CD4-positive, alpha-beta T cell (primary cell): ENCODE measurements around the gene TAOK3. TPM values are rescaled to one million over a fixed set of nuclear protein-coding genes. Genes with fewer than 3 reads are reported as not detected.

ENCODE experiments used
- ATAC-seq: fragments of 200-7000 bp; cut with Tn5 transposase; one replicate; pipeline ENCODE4 v1.10.0; 2022; ENCODE audit warnings: mild to moderate bottlenecking; ENCODE audit not compliant: poor library complexity
- CTCF ChIA-PET: fragments of 350-600 bp; sonication (Branson Sonifier 250); formaldehyde crosslinking; loops from one replicate; lab custom pipeline; 2021; ENCODE audit warnings: antibody characterized with exemption, inconsistent platforms; lab: Charles Lee
- POLR2A ChIA-PET: fragments of 350-600 bp; sonication (Branson Sonifier 250); formaldehyde crosslinking; loops from one replicate; lab custom pipeline; 2021; ENCODE audit warnings: antibody characterized with exemption, inconsistent platforms; lab: Charles Lee
- DNase-seq, 14 experiments: peaks; one replicate each; pipeline ENCODE4 v3.0.0-alpha.2; 2013 to 2020; ENCODE audit warnings: mixed read lengths in 2 of 14
- H3K27ac ChIP-seq, 2 donors: one replicate each; pipeline versions ENCODE4 v1.5.1 to v1.7.0; 2013; ENCODE audit warnings: low read length in 2 of 2, low read depth in 1 of 2, mild to moderate bottlenecking in 1 of 2
- H3K27me3 ChIP-seq, 2 experiments: 1 replicate in 1 of 2; 2 replicates in 1 of 2; pipeline versions ENCODE4 v1.6.1 to v1.7.0; 2013; ENCODE audit warnings: low read length in 2 of 2, control low read depth in 1 of 2, mild to moderate bottlenecking in 1 of 2, moderate library complexity in 1 of 2; ENCODE audit not compliant: insufficient read depth in 2 of 2, control insufficient read depth in 1 of 2
- H3K36me3 ChIP-seq: one replicate; pipeline ENCODE4 v1.6.1; 2013; ENCODE audit warnings: low read length, control low read depth; ENCODE audit not compliant: insufficient read depth
- H3K4me1 ChIP-seq: one replicate; pipeline ENCODE4 v1.6.1; 2013; ENCODE audit warnings: low read length, control low read depth; ENCODE audit not compliant: insufficient read depth
- H3K4me3 ChIP-seq: one replicate; pipeline ENCODE4 v1.5.1; 2013; ENCODE audit warnings: mild to moderate bottlenecking, low read length, moderate library complexity
- H3K9me3 ChIP-seq, 2 experiments: 1 replicate in 1 of 2; 2 replicates in 1 of 2; pipeline versions ENCODE4 v1.6.1 to v1.7.0; 2013; ENCODE audit warnings: low read length in 2 of 2, mild to moderate bottlenecking in 2 of 2, control low read depth in 1 of 2, moderate library complexity in 1 of 2; ENCODE audit not compliant: control insufficient read depth in 1 of 2, insufficient read depth in 1 of 2
- H3K27ac Mint-ChIP-seq: one replicate; pipeline ENCODE4 v1.8.0; 2020; ENCODE audit warnings: mixed read lengths
- H3K27me3 Mint-ChIP-seq: one replicate; pipeline ENCODE4 v1.8.0; 2021; ENCODE audit warnings: mixed read lengths
- H3K36me3 Mint-ChIP-seq: one replicate; pipeline ENCODE4 v1.8.0; 2021; ENCODE audit warnings: low read depth, mixed read lengths
- H3K4me1 Mint-ChIP-seq: one replicate; pipeline ENCODE4 v1.8.0; 2021; ENCODE audit warnings: low read depth, mixed read lengths
- H3K4me3 Mint-ChIP-seq: one replicate; pipeline ENCODE4 v1.8.0; 2020; ENCODE audit warnings: mild to moderate bottlenecking, mixed read lengths
- H3K9me3 Mint-ChIP-seq: one replicate; pipeline ENCODE4 v1.8.0; 2020; ENCODE audit warnings: mixed read lengths
- intact Hi-C, 2 experiments: fragments of 100-400 bp; cut with DNase I in 1 of 2; cut with micrococcal nuclease in 1 of 2; formaldehyde crosslinking; loops; one replicate each; pipeline versions ENCODE4 v1.15.1 to v1.9.0; 2023 to 2025; cut with DNase I, micrococcal nuclease
- total RNA-seq, 174 experiments: library from RNA in 2 of 174; stranded (reverse) in 2 of 174; gene quantifications; one replicate each; pipeline ENCODE4 v1.2.3 and lab custom pipeline; 2021 to 2026
- TF ChIP-seq, protein P1 (sequence below): fragments of 200-600 bp; IDR thresholded peaks from one replicate; pipeline ENCODE4 v1.8.0; 2022; ENCODE audit warnings: antibody characterized with exemption, mild to moderate bottlenecking

Gene TAOK3
- total RNA-seq, 2 experiments from 2014 or later = 53.5 to 56.6 TPM

DNA sequence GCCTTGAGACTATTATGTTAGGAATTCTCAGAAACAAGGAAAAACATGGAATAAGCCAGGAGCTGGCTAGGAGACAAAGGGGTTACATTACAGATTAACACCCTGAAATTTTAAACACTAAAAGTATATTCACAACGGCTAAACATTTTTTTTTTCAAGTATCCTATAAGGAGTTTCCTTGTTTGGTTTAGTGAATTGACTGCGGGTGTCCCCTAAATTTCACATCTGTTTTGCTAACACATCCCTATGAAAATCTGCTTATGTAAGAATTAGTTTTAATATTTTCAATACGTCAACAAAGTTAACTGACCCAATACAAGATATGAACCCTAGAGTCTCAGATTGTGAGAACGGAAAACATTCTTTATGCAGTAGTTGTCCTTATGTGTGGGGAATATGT is 19.0 kb downstream of the TAOK3 start:
- no peak for DNase-seq

DNA sequence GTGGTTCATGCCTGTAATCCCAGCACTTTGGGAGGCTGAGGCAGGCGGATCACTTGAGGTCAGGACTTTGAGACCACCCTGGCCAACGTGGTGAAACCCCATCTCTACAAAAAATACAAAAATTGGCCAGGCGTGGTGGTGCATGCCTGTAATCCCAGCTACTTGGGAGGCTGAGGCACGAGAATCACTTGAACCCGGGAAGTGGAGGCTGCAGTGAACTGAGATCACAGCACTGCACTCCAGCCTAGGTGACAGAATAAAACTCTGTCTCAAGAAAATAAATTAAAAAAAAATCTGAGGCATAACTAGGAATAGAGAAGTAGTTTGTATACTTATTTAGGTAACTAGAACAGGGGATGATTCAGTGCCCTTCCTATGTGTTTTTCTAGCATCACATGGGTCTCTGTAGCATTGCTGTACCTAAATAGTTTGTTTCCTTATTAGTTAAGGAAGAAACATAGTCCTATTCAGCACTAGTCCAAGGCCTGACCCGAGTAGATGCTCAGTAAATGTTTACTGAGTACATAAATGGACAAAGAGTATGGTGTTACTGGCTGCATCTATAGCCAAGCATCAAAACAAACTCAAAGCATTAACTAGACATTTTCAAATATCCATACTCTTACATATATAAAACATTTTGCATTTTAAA is 21.7 kb downstream of the TAOK3 start:
- H3K4me3 ChIP-seq = no peak overlapping the region
- ChIA-PET POLR2A (no interaction called here), CTCF (interaction anchor here (1.5 kb wide), 1 partner anchor 25 kb away, joined by 4 read pairs; the partner anchor contains the start of gene SUDS3)
- Mint-ChIP-seq H3K4me3 (no peak overlapping the region), H3K27ac (no peak overlapping the region), H3K27me3 (no peaks in the 10 kb centered on the region), H3K4me1 (peaks cover 61% of the 10 kb centered on the region), H3K36me3 (peaks cover 28% of the 10 kb centered on the region), H3K9me3 (peaks cover 2% of the 10 kb centered on the region)
- no peak overlapping the region for H3K27ac ChIP-seq
- DNase-seq (no peak), ATAC-seq (no peak)
- H3K36me3 ChIP-seq = peaks cover 8% of the 10 kb centered on the region
- intact Hi-C loops = no loop called here
- no peaks in the 10 kb centered on the region for H3K27me3 ChIP-seq
- H3K9me3 ChIP-seq = no peaks in the 10 kb centered on the region
- TF ChIP-seq, protein P1, sequence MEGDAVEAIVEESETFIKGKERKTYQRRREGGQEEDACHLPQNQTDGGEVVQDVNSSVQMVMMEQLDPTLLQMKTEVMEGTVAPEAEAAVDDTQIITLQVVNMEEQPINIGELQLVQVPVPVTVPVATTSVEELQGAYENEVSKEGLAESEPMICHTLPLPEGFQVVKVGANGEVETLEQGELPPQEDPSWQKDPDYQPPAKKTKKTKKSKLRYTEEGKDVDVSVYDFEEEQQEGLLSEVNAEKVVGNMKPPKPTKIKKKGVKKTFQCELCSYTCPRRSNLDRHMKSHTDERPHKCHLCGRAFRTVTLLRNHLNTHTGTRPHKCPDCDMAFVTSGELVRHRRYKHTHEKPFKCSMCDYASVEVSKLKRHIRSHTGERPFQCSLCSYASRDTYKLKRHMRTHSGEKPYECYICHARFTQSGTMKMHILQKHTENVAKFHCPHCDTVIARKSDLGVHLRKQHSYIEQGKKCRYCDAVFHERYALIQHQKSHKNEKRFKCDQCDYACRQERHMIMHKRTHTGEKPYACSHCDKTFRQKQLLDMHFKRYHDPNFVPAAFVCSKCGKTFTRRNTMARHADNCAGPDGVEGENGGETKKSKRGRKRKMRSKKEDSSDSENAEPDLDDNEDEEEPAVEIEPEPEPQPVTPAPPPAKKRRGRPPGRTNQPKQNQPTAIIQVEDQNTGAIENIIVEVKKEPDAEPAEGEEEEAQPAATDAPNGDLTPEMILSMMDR = no peak
- peaks cover 6% of the 10 kb centered on the region for H3K4me1 ChIP-seq

More for the DNA sequence above, 19.0 kb downstream of the TAOK3 start:
- peaks cover 8% of the 10 kb centered on the region for H3K36me3 ChIP-seq
- H3K4me1 Mint-ChIP-seq = peaks cover 57% of the 10 kb centered on the region
- POLR2A ChIA-PET = no interaction called here
- no peak overlapping the region for H3K27ac ChIP-seq
- H3K9me3 Mint-ChIP-seq = peaks cover 2% of the 10 kb centered on the region
- ATAC-seq = no peak
- peaks cover 8% of the 10 kb centered on the region for H3K4me1 ChIP-seq
- TF ChIP-seq, protein P1 = no peak
- intact Hi-C loops = no loop called here
- no peak overlapping the region for H3K4me3 ChIP-seq
- no peaks in the 10 kb centered on the region for H3K27me3 Mint-ChIP-seq
- H3K9me3 ChIP-seq = no peaks in the 10 kb centered on the region
- CTCF ChIA-PET = interaction anchor here (0.6 kb wide), 1 partner anchor 310 kb away, joined by 3 read pairs; no protein-coding TSS in a partner anchor
- no peak overlapping the region for H3K27ac Mint-ChIP-seq
- no peak overlapping the region for H3K4me3 Mint-ChIP-seq
- no peaks in the 10 kb centered on the region for H3K27me3 ChIP-seq
- H3K36me3 Mint-ChIP-seq = peaks cover 16% of the 10 kb centered on the region

DNA sequence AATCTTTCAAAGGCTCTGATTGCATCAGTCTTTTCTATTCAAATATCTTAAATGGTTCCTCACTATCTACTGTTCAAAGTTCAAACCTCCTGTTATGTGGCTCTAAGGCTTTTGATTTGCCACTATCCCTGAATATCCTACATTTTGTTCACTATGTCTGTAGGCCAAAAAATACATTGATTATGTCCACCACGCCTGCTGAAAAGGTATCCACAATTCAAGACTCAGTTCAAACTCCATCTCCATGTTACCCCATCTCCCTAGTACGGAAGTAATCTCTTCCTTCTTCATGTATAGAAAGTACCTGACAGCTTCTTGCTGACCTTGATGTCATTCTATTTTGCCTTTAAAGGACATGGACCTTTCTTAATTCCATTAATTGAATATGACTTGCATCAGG is 24.8 kb downstream of the TAOK3 start:
- Mint-ChIP-seq H3K27me3 (no peaks in the 10 kb centered on the region), H3K4me1 (peaks cover 51% of the 10 kb centered on the region), H3K36me3 (peaks cover 25% of the 10 kb centered on the region), H3K4me3 (no peak overlapping the region), H3K9me3 (no peaks in the 10 kb centered on the region), H3K27ac (peak overlapping the region; percentile 39)
- Histone ChIP-seq H3K4me1 (peaks cover 6% of the 10 kb centered on the region), H3K4me3 (no peak overlapping the region), H3K36me3 (no peaks in the 10 kb centered on the region), H3K27me3 (no peaks in the 10 kb centered on the region), H3K27ac (no peak overlapping the region), H3K9me3 (no peaks in the 10 kb centered on the region)
- no peak for ATAC-seq
- intact Hi-C loops = no loop called here
- ChIA-PET CTCF (interaction anchor here (1.4 to 1.7 kb wide), 2 partner anchors 10 to 12 kb away, joined by 3 read pairs; no protein-coding TSS in a partner anchor), POLR2A (interaction anchor here (1.8 kb wide), 1 partner anchor 28 kb away, joined by 5 read pairs; the partner anchor contains the start of gene SUDS3)
- DNase-seq = no peak
- TF ChIP-seq, protein P1 = no peak
